GM18909 (cell line): ENCODE measurements around the gene PRKCB.

Source experiments
- ATAC-seq: cut with Tn5 transposase; IDR thresholded peaks from one replicate; pipeline ENCODE4 v1.9.1; 2021; ENCODE audit warnings: mild to moderate bottlenecking; ENCODE audit not compliant: unreplicated experiment, poor library complexity

PRKCB gene

DNA sequence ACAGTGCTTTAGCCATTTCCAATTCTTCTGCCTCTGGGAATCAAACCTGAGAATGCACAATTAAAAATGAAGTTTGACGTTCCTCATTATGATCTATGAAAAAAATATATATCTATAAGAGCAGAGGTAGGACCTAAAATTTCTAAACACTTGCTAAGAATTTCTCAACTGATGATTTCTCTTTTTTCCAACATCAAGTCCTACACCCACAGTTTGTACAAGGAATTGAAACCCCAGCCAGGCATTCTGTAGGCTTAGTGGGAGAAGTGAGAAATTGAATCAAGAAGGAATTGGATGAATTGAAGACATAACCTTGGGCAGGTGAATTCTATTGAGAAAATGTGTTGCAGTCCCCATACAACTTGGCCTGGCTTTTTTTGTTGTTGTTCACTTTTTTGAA, 423.0 kb downstream of the PRKCB start:
- no peak for ATAC-seq

DNA sequence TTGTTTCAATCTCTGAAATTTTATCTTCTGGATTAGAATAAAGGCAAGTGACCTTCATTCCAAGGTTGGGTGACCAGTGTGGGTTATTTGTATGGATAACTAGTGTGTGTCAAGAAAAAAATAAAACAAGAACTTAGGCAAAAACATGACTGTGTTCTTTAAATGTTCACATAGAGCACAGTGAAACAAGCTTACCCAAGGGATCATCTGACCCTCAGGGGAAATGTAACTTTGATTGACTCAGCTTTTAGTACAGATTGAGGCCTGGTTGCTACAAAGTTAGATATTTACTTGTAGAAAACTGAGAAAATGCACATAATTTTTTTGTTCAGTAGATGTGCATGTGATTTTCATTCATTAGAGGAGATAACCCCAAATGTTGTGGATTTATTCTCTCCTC, 427.0 kb downstream of the PRKCB start:
- no peak for ATAC-seq
